ENCODE results near the gene FANCF.

FANCF gene

GRCh38 chr11:22582151-22582410 is 43.5 kb downstream of the FANCF start:
- TF ChIP-seq CTCF (IDR thresholded peaks at IDR 0.05; ENCODE audit: insufficient read depth, low read length): no peak
- no peak for TF ChIP-seq GABPA (IDR thresholded peaks at IDR 0.05; ENCODE audit: low read depth)
- no peak for TF ChIP-seq POLR2AphosphoS5 (IDR thresholded peaks at IDR 0.05; ENCODE audit: low read depth)
- no peak for TF ChIP-seq REST (IDR thresholded peaks at IDR 0.05; ENCODE audit: insufficient replicate concordance, low read depth)
- no peak for TF ChIP-seq SPI1 (IDR thresholded peaks at IDR 0.05; ENCODE audit: borderline replicate concordance, low read depth)
- H3K27me3 ChIP-seq (ENCODE audit: insufficient read depth, poor library complexity, severe bottlenecking): no peaks in the 10 kb centered on the region
- no peak for DNase-seq (ENCODE audit: low read depth in 1 of 2, low spot score in 1 of 2)
- H3K4me3 ChIP-seq (replicated peaks; ENCODE audit: insufficient read depth, low read length): no peak overlapping the region
- H3K27ac ChIP-seq (replicated peaks): no peak overlapping the region

- Histone ChIP-seq H3K27me3 (ENCODE audit: insufficient read depth, poor library complexity, severe bottlenecking) (no peaks in the 10 kb centered on the region), H3K4me3 (replicated peaks; ENCODE audit: insufficient read depth, low read length) (no peak overlapping the region), H3K27ac (replicated peaks) (no peak overlapping the region)
- TF ChIP-seq POLR2AphosphoS5 (IDR thresholded peaks at IDR 0.05; ENCODE audit: low read depth) (no peak), SPI1 (IDR thresholded peaks at IDR 0.05; ENCODE audit: borderline replicate concordance, low read depth) (no peak), REST (IDR thresholded peaks at IDR 0.05; ENCODE audit: insufficient replicate concordance, low read depth) (no peak), GABPA (IDR thresholded peaks at IDR 0.05; ENCODE audit: low read depth) (no peak), CTCF (IDR thresholded peaks at IDR 0.05; ENCODE audit: insufficient read depth, low read length) (no peak)
- no peak for DNase-seq (ENCODE audit: low read depth in 1 of 2, low spot score in 1 of 2)
These were observed 44.1 kb downstream of the FANCF start for GRCh38 chr11:22581354-22582150.

GRCh38 chr11:22577854-22578253 is 47.8 kb downstream of the FANCF start:
- no peaks in the 10 kb centered on the region for H3K27me3 ChIP-seq (ENCODE audit: insufficient read depth, poor library complexity, severe bottlenecking)
- TF ChIP-seq GABPA (IDR thresholded peaks at IDR 0.05; ENCODE audit: low read depth) (no peak), SPI1 (IDR thresholded peaks at IDR 0.05; ENCODE audit: borderline replicate concordance, low read depth) (no peak), REST (IDR thresholded peaks at IDR 0.05; ENCODE audit: insufficient replicate concordance, low read depth) (no peak), POLR2AphosphoS5 (IDR thresholded peaks at IDR 0.05; ENCODE audit: low read depth) (no peak), CTCF (IDR thresholded peaks at IDR 0.05; ENCODE audit: insufficient read depth, low read length) (no peak)
- no peak overlapping the region for H3K27ac ChIP-seq (replicated peaks)
- H3K4me3 ChIP-seq (replicated peaks; ENCODE audit: insufficient read depth, low read length): no peak overlapping the region
- no peak for DNase-seq (ENCODE audit: low read depth in 1 of 2, low spot score in 1 of 2)
